ENCODE results near the gene EHD1. TPM values are rescaled to one million over a fixed set of nuclear protein-coding genes. Genes with fewer than 3 reads are reported as not detected.

EHD1 gene
- 83.3 to 124 TPM (median 119 TPM) in 5 replicates for total RNA-seq (2022; extraction: Qiagen RNA extraction)

GRCh38 chr11:64878494-64879243 lies at the start of gene EHD1:
EHD1 (minus strand) TSS chr11:64878621; CDS start chr11:64878464, 157 bp downstream.

GRCh38 chr11:64923944-64924909 lies 45.8 kb upstream of the EHD1 start, which contains the start of gene PPP2R5B:
PPP2R5B (plus strand) TSS chr11:64924689; CDS start chr11:64925735, 1,046 bp downstream.

GRCh38 chr11:64916775-64917662 lies 38.6 kb upstream of the EHD1 start, which contains the start of gene ATG2A:
ATG2A (minus strand) TSS chr11:64917209; CDS start chr11:64917135, 74 bp downstream.

GRCh38 chr11:64844330-64845128 lies 33.9 kb downstream of the EHD1 start, which contains the start of gene CDC42BPG:
CDC42BPG (minus strand) TSS chr11:64844653; CDS start chr11:64844569, 84 bp downstream.

GRCh38 chr11:64810271-64810890 lies 68.0 kb downstream of the EHD1 start, which contains the start of gene MEN1:
MEN1 (minus strand) TSS chr11:64810551; CDS start chr11:64810109, 442 bp downstream.

GRCh38 chr11:64803158-64803845 lies 75.1 kb downstream of the EHD1 start, which contains the start of gene MAP4K2:
MAP4K2 (minus strand) TSS chr11:64803214; CDS start chr11:64803149, 65 bp downstream.

Other genes starting within 250 kb of the EHD1 start
- 0.13 to 0.31 TPM (median 0.20 TPM) in 5 replicates for gene NRXN2, start 155.4 kb downstream of the EHD1 start, total RNA-seq (2022; extraction: Qiagen RNA extraction)
- gene RASGRP2, start 134.5 kb downstream of the EHD1 start, total RNA-seq (2022; extraction: Qiagen RNA extraction) = 0.71 to 2.2 TPM (median 1.6 TPM) in 5 replicates
- 0.17 to 0.69 TPM (median 0.39 TPM) in 5 replicates for gene PYGM, start 118.6 kb downstream of the EHD1 start, total RNA-seq (2022; extraction: Qiagen RNA extraction)
- 167 to 200 TPM (median 182 TPM) in 5 replicates for gene SF1, start 100.1 kb downstream of the EHD1 start, total RNA-seq (2022; extraction: Qiagen RNA extraction)
- gene MAP4K2, start 75.4 kb downstream of the EHD1 start, total RNA-seq (2022; extraction: Qiagen RNA extraction) = 5.4 to 9.2 TPM (median 8.5 TPM) in 5 replicates
- gene MEN1, start 68.1 kb downstream of the EHD1 start, total RNA-seq (2022; extraction: Qiagen RNA extraction) = 23.5 to 42.2 TPM (median 41.1 TPM) in 5 replicates
- gene CDC42BPG, start 34.0 kb downstream of the EHD1 start, total RNA-seq (2022; extraction: Qiagen RNA extraction) = 1.0 to 1.6 TPM (median 1.5 TPM) in 5 replicates
- gene ATG2A, start 38.6 kb upstream of the EHD1 start, total RNA-seq (2022; extraction: Qiagen RNA extraction) = 11.0 to 20.8 TPM (median 19.2 TPM) in 5 replicates
- gene PPP2R5B, start 46.1 kb upstream of the EHD1 start, total RNA-seq (2022; extraction: Qiagen RNA extraction) = 3.5 to 4.4 TPM (median 4.1 TPM) in 5 replicates
- gene GPHA2, start 57.3 kb upstream of the EHD1 start, total RNA-seq (2022; extraction: Qiagen RNA extraction) = not detected in 5 replicates
- not detected in 5 replicates for gene MAJIN, start 93.5 kb upstream of the EHD1 start, total RNA-seq (2022; extraction: Qiagen RNA extraction)
- gene BATF2, start 118.3 kb upstream of the EHD1 start, total RNA-seq (2022; extraction: Qiagen RNA extraction) = 0.33 to 0.65 TPM (median 0.47 TPM) in 5 replicates
- 172 to 187 TPM (median 178 TPM) in 5 replicates for gene ARL2, start 135.5 kb upstream of the EHD1 start, total RNA-seq (2022; extraction: Qiagen RNA extraction)
- 18.9 to 23.9 TPM (median 22.8 TPM) in 5 replicates for gene SNX15, start 148.8 kb upstream of the EHD1 start, total RNA-seq (2022; extraction: Qiagen RNA extraction)
- 33.5 to 51.7 TPM (median 49.0 TPM) in 5 replicates for gene SAC3D1, start 162.6 kb upstream of the EHD1 start, total RNA-seq (2022; extraction: Qiagen RNA extraction)
- 0.18 TPM in 1 of 5 replicates, not detected in the others for gene NAALADL1, start 179.9 kb upstream of the EHD1 start, total RNA-seq (2022; extraction: Qiagen RNA extraction)
- 64.4 to 77.1 TPM (median 72.9 TPM) in 5 replicates for gene CDCA5, start 205.4 kb upstream of the EHD1 start, total RNA-seq (2022; extraction: Qiagen RNA extraction)
- gene ZFPL1, start 205.6 kb upstream of the EHD1 start, total RNA-seq (2022; extraction: Qiagen RNA extraction) = 33.7 to 38.4 TPM (median 36.4 TPM) in 5 replicates
- 55.8 to 61.2 TPM (median 60.5 TPM) in 5 replicates for gene VPS51, start 217.6 kb upstream of the EHD1 start, total RNA-seq (2022; extraction: Qiagen RNA extraction)
- gene TM7SF2, start 233.3 kb upstream of the EHD1 start, total RNA-seq (2022; extraction: Qiagen RNA extraction) = 4.6 to 8.6 TPM (median 5.9 TPM) in 5 replicates
- 11.1 to 19.9 TPM (median 19.4 TPM) in 5 replicates for gene ZNHIT2, start 239.1 kb upstream of the EHD1 start, total RNA-seq (2022; extraction: Qiagen RNA extraction)
- 854 to 960 TPM (median 861 TPM) in 5 replicates for gene FAU, start 243.5 kb upstream of the EHD1 start, total RNA-seq (2022; extraction: Qiagen RNA extraction)
- gene MRPL49, start 243.7 kb upstream of the EHD1 start, total RNA-seq (2022; extraction: Qiagen RNA extraction) = 66.1 to 73.7 TPM (median 68.6 TPM) in 5 replicates